ENCODE measurements around the gene ITPR1.

The ITPR1 gene

GRCh38 chr3:4734454-4734853, 241.3 kb downstream of the ITPR1 start:
- no peaks in the 10 kb centered on the region for H3K9me3 ChIP-seq (ENCODE audit: control insufficient read depth, low read length)
- no peak overlapping the region for H3K27ac ChIP-seq (ENCODE audit: insufficient read depth, low read length, poor library complexity, severe bottlenecking)
- DNase-seq = no peak
- H3K4me1 ChIP-seq (ENCODE audit: control insufficient read depth, insufficient read depth, low read length, poor library complexity, severe bottlenecking) = peaks cover 26% of the 10 kb centered on the region
- H3K27me3 ChIP-seq (replicated peaks; ENCODE audit: control insufficient read depth, insufficient read depth, low read length, poor library complexity, severe bottlenecking) = no peaks in the 10 kb centered on the region
- no peaks in the 10 kb centered on the region for H3K36me3 ChIP-seq (ENCODE audit: control insufficient read depth, insufficient read depth, low read length)
- no peak overlapping the region for H3K4me3 ChIP-seq (ENCODE audit: insufficient read depth, low read depth, low read length, poor library complexity, severe bottlenecking)

- Histone ChIP-seq H3K4me3 (ENCODE audit: insufficient read depth, low read depth, low read length, poor library complexity, severe bottlenecking) (no peak overlapping the region), H3K27me3 (replicated peaks; ENCODE audit: control insufficient read depth, insufficient read depth, low read length, poor library complexity, severe bottlenecking) (no peaks in the 10 kb centered on the region), H3K9me3 (ENCODE audit: control insufficient read depth, low read length) (no peaks in the 10 kb centered on the region), H3K27ac (ENCODE audit: insufficient read depth, low read length, poor library complexity, severe bottlenecking) (no peak overlapping the region), H3K36me3 (ENCODE audit: control insufficient read depth, insufficient read depth, low read length) (no peaks in the 10 kb centered on the region), H3K4me1 (ENCODE audit: control insufficient read depth, insufficient read depth, low read length, poor library complexity, severe bottlenecking) (peaks cover 34% of the 10 kb centered on the region)
- DNase-seq = no peak
Measured at GRCh38 chr3:4735243-4735642, 242.1 kb downstream of the ITPR1 start.

GRCh38 chr3:4736284-4736861, 243.2 kb downstream of the ITPR1 start:
- DNase-seq = no peak
- no peak overlapping the region for H3K27ac ChIP-seq (ENCODE audit: insufficient read depth, low read length, poor library complexity, severe bottlenecking)
- no peaks in the 10 kb centered on the region for H3K27me3 ChIP-seq (replicated peaks; ENCODE audit: control insufficient read depth, insufficient read depth, low read length, poor library complexity, severe bottlenecking)
- H3K4me1 ChIP-seq (ENCODE audit: control insufficient read depth, insufficient read depth, low read length, poor library complexity, severe bottlenecking) = peaks cover 45% of the 10 kb centered on the region
- no peaks in the 10 kb centered on the region for H3K9me3 ChIP-seq (ENCODE audit: control insufficient read depth, low read length)
- H3K4me3 ChIP-seq (ENCODE audit: insufficient read depth, low read depth, low read length, poor library complexity, severe bottlenecking) = no peak overlapping the region
- H3K36me3 ChIP-seq (ENCODE audit: control insufficient read depth, insufficient read depth, low read length) = no peaks in the 10 kb centered on the region

- no peaks in the 10 kb centered on the region for H3K9me3 ChIP-seq (ENCODE audit: control insufficient read depth, low read length)
- no peak overlapping the region for H3K27ac ChIP-seq (ENCODE audit: insufficient read depth, low read length, poor library complexity, severe bottlenecking)
- no peaks in the 10 kb centered on the region for H3K36me3 ChIP-seq (ENCODE audit: control insufficient read depth, insufficient read depth, low read length)
- DNase-seq = no peak
- no peak overlapping the region for H3K4me3 ChIP-seq (ENCODE audit: insufficient read depth, low read depth, low read length, poor library complexity, severe bottlenecking)
- no peaks in the 10 kb centered on the region for H3K27me3 ChIP-seq (replicated peaks; ENCODE audit: control insufficient read depth, insufficient read depth, low read length, poor library complexity, severe bottlenecking)
- peaks cover 47% of the 10 kb centered on the region for H3K4me1 ChIP-seq (ENCODE audit: control insufficient read depth, insufficient read depth, low read length, poor library complexity, severe bottlenecking)
Measured at GRCh38 chr3:4738737-4739274, 245.7 kb downstream of the ITPR1 start.

GRCh38 chr3:4739289-4740236, 246.4 kb downstream of the ITPR1 start:
- no peak for DNase-seq
- H3K27me3 ChIP-seq (replicated peaks; ENCODE audit: control insufficient read depth, insufficient read depth, low read length, poor library complexity, severe bottlenecking) = no peaks in the 10 kb centered on the region
- H3K9me3 ChIP-seq (ENCODE audit: control insufficient read depth, low read length) = no peaks in the 10 kb centered on the region
- peaks cover 47% of the 10 kb centered on the region for H3K4me1 ChIP-seq (ENCODE audit: control insufficient read depth, insufficient read depth, low read length, poor library complexity, severe bottlenecking)
- H3K4me3 ChIP-seq (ENCODE audit: insufficient read depth, low read depth, low read length, poor library complexity, severe bottlenecking) = no peak overlapping the region
- H3K27ac ChIP-seq (ENCODE audit: insufficient read depth, low read length, poor library complexity, severe bottlenecking) = no peak overlapping the region
- no peaks in the 10 kb centered on the region for H3K36me3 ChIP-seq (ENCODE audit: control insufficient read depth, insufficient read depth, low read length)

- DNase-seq = no peak
- peaks cover 47% of the 10 kb centered on the region for H3K4me1 ChIP-seq (ENCODE audit: control insufficient read depth, insufficient read depth, low read length, poor library complexity, severe bottlenecking)
- H3K9me3 ChIP-seq (ENCODE audit: control insufficient read depth, low read length) = no peaks in the 10 kb centered on the region
- no peaks in the 10 kb centered on the region for H3K27me3 ChIP-seq (replicated peaks; ENCODE audit: control insufficient read depth, insufficient read depth, low read length, poor library complexity, severe bottlenecking)
- no peaks in the 10 kb centered on the region for H3K36me3 ChIP-seq (ENCODE audit: control insufficient read depth, insufficient read depth, low read length)
- no peak overlapping the region for H3K4me3 ChIP-seq (ENCODE audit: insufficient read depth, low read depth, low read length, poor library complexity, severe bottlenecking)
- H3K27ac ChIP-seq (ENCODE audit: insufficient read depth, low read length, poor library complexity, severe bottlenecking) = no peak overlapping the region
Measured at GRCh38 chr3:4740397-4741105, 247.4 kb downstream of the ITPR1 start.

- no peaks in the 10 kb centered on the region for H3K27me3 ChIP-seq (replicated peaks; ENCODE audit: control insufficient read depth, insufficient read depth, low read length, poor library complexity, severe bottlenecking)
- DNase-seq = no peak
- no peak overlapping the region for H3K27ac ChIP-seq (ENCODE audit: insufficient read depth, low read length, poor library complexity, severe bottlenecking)
- no peaks in the 10 kb centered on the region for H3K36me3 ChIP-seq (ENCODE audit: control insufficient read depth, insufficient read depth, low read length)
- no peak overlapping the region for H3K4me3 ChIP-seq (ENCODE audit: insufficient read depth, low read depth, low read length, poor library complexity, severe bottlenecking)
- H3K9me3 ChIP-seq (ENCODE audit: control insufficient read depth, low read length) = no peaks in the 10 kb centered on the region
- H3K4me1 ChIP-seq (ENCODE audit: control insufficient read depth, insufficient read depth, low read length, poor library complexity, severe bottlenecking) = peaks cover 47% of the 10 kb centered on the region
Measured at GRCh38 chr3:4741106-4741403, 247.9 kb downstream of the ITPR1 start.

GRCh38 chr3:4741404-4742307, 248.5 kb downstream of the ITPR1 start:
- Histone ChIP-seq H3K9me3 (ENCODE audit: control insufficient read depth, low read length) (no peaks in the 10 kb centered on the region), H3K27ac (ENCODE audit: insufficient read depth, low read length, poor library complexity, severe bottlenecking) (peak overlapping the region; percentile 33), H3K27me3 (replicated peaks; ENCODE audit: control insufficient read depth, insufficient read depth, low read length, poor library complexity, severe bottlenecking) (no peaks in the 10 kb centered on the region), H3K36me3 (ENCODE audit: control insufficient read depth, insufficient read depth, low read length) (no peaks in the 10 kb centered on the region), H3K4me1 (ENCODE audit: control insufficient read depth, insufficient read depth, low read length, poor library complexity, severe bottlenecking) (peaks cover 44% of the 10 kb centered on the region), H3K4me3 (ENCODE audit: insufficient read depth, low read depth, low read length, poor library complexity, severe bottlenecking) (no peak overlapping the region)
- DNase-seq = no peak

- Histone ChIP-seq H3K4me3 (ENCODE audit: insufficient read depth, low read depth, low read length, poor library complexity, severe bottlenecking) (no peak overlapping the region), H3K4me1 (ENCODE audit: control insufficient read depth, insufficient read depth, low read length, poor library complexity, severe bottlenecking) (peaks cover 37% of the 10 kb centered on the region), H3K9me3 (ENCODE audit: control insufficient read depth, low read length) (no peaks in the 10 kb centered on the region), H3K27ac (ENCODE audit: insufficient read depth, low read length, poor library complexity, severe bottlenecking) (no peak overlapping the region), H3K36me3 (ENCODE audit: control insufficient read depth, insufficient read depth, low read length) (no peaks in the 10 kb centered on the region), H3K27me3 (replicated peaks; ENCODE audit: control insufficient read depth, insufficient read depth, low read length, poor library complexity, severe bottlenecking) (no peaks in the 10 kb centered on the region)
- no peak for DNase-seq
Measured at GRCh38 chr3:4742359-4742758, 249.2 kb downstream of the ITPR1 start.

Data from effector memory CD4-positive, alpha-beta T cell (primary cell).